Brain microvascular endothelial cell (primary cell): ENCODE results near the gene OSBPL2.

ENCODE experiments used
- DNase-seq: peaks from one replicate; pipeline ENCODE4 v3.0.0-alpha.2; 2020
- H3K27ac ChIP-seq: fragments of 250-450 bp; sonication (Bioruptor Pico); 2 replicates; pipeline ENCODE4 v1.5.1; 2020; ENCODE audit warnings: mild to moderate bottlenecking, moderate library complexity
- H3K27me3 ChIP-seq: fragments of 250-450 bp; sonication (Bioruptor Pico); replicated peaks from 2 replicates; pipeline ENCODE4 v1.5.1; 2020; ENCODE audit warnings: mild to moderate bottlenecking
- H3K36me3 ChIP-seq: fragments of 250-450 bp; sonication (Bioruptor Pico); replicated peaks from 2 replicates; pipeline ENCODE4 v1.5.1; 2020; ENCODE audit warnings: mild to moderate bottlenecking
- H3K4me3 ChIP-seq: 2 replicates; pipeline ENCODE4 v1.5.1; 2011; ENCODE audit warnings: low read depth, mild to moderate bottlenecking, control low read depth, low read length, moderate library complexity
- in situ Hi-C: cut with HindIII; loops from 2 replicates; pipeline ENCODE4 v1.10.0; 2017; ENCODE audit warnings: low sequenced_read_pairs, low pct_ligation_motif_present
- TF ChIP-seq, protein P1 (sequence below): IDR thresholded peaks from 2 replicates; pipeline ENCODE4 v1.5.1; 2011; ENCODE audit warnings: low read depth, mild to moderate bottlenecking, moderate library complexity, low read length, control low read depth, inconsistent platforms; ENCODE audit errors: missing control alignments

The OSBPL2 gene

DNA sequence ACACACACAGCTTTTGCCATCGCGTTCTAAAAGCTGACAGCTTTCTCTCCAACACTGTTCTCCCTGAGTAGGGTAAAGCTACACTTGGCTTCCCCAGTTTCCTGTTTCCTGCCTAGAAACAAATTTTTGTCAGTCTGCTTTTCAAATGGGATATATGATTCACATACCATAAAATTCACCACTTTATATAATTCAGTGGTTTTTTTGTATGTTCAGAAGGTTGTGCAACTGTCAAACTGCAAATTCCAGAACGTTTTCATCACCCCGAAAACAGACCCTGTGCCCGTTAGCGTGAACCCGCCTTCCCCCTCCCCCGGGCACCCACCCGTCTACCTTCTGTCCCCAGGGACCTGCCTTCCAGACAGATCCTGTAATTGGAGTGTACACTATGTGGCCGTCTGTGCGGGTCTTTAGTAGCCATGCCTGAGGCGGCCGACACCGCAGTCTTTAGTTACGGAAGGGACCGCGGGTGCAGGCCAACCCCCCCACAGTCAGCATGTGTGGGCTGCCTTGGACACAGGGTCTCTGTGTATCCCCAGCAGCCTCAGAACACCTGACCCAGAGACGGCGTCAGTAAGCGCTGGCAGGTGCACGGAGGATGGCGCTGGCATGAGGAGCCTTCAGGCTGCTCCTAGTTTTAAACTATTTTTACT is 34.8 kb upstream of the OSBPL2 start:
- Histone ChIP-seq H3K4me3 (no peak overlapping the region), H3K36me3 (peaks cover 23% of the 10 kb centered on the region), H3K27ac (no peak overlapping the region), H3K27me3 (no peaks in the 10 kb centered on the region)
- TF ChIP-seq, protein P1, sequence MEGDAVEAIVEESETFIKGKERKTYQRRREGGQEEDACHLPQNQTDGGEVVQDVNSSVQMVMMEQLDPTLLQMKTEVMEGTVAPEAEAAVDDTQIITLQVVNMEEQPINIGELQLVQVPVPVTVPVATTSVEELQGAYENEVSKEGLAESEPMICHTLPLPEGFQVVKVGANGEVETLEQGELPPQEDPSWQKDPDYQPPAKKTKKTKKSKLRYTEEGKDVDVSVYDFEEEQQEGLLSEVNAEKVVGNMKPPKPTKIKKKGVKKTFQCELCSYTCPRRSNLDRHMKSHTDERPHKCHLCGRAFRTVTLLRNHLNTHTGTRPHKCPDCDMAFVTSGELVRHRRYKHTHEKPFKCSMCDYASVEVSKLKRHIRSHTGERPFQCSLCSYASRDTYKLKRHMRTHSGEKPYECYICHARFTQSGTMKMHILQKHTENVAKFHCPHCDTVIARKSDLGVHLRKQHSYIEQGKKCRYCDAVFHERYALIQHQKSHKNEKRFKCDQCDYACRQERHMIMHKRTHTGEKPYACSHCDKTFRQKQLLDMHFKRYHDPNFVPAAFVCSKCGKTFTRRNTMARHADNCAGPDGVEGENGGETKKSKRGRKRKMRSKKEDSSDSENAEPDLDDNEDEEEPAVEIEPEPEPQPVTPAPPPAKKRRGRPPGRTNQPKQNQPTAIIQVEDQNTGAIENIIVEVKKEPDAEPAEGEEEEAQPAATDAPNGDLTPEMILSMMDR, result no peak
- in situ Hi-C loops, result no loop called here
- DNase-seq, result no peak

DNA sequence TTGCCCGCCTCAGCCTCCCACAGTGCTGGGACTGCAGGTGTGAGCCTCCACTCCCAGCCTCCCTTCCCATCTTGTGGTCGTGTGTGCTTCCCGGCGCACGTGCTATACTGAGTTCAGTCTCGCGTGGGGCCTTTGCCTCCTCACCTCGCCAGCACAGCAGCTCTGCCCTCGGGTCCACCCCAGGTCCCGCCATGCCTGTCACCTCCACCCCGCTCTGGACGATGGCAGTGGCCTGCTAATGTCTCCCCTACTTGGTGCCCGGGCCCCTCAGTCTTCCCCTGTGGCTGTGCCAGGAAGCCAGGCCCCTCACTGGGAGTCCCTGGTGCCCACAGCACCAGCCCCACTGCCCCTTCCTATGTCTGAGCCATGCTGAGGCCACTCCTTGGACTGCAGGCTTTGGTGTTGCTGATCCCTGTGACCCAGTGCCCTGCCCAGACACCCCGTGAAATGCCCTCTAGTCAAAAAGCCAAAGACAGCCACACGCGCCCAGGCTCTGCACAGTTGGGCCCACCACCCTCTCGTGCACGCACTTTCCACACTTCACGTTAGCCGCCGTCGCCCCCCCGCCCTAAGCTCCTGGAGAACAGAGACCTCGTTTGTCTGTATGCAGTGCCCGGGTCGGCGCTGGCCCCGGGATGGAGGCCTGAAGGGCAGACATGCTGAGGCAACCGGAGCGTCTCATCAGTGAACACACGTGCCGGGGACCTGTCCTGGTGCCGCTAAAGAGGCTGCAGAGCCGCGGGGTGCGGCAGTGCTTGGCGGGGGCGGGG is 32.5 kb upstream of the OSBPL2 start:
- Histone ChIP-seq H3K36me3 (peaks cover 10% of the 10 kb centered on the region), H3K27me3 (peaks cover 12% of the 10 kb centered on the region), H3K27ac (no peak overlapping the region), H3K4me3 (no peak overlapping the region)
- no peak for DNase-seq
- TF ChIP-seq, protein P1, result no peak
- in situ Hi-C loops, result no loop called here

DNA sequence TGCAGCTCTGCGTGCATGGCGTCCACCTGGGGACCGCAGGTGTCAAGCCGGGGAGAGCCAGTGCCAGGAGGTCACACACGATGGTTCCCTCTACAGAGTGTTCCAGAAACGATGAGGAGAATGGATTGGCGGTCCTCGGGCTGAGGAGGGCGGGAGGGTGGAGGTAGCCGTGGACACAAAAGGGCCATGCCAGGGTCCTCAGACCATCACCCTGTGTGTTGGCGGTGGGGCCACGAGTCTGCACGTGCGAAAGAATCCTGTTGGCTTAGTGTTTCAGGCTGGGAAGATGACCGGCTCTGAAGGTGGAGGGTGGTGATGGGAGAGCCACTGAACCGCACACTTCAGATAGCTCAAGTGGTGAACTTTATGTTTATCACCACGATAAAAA is 31.9 kb upstream of the OSBPL2 start:
- no peak for DNase-seq

DNA sequence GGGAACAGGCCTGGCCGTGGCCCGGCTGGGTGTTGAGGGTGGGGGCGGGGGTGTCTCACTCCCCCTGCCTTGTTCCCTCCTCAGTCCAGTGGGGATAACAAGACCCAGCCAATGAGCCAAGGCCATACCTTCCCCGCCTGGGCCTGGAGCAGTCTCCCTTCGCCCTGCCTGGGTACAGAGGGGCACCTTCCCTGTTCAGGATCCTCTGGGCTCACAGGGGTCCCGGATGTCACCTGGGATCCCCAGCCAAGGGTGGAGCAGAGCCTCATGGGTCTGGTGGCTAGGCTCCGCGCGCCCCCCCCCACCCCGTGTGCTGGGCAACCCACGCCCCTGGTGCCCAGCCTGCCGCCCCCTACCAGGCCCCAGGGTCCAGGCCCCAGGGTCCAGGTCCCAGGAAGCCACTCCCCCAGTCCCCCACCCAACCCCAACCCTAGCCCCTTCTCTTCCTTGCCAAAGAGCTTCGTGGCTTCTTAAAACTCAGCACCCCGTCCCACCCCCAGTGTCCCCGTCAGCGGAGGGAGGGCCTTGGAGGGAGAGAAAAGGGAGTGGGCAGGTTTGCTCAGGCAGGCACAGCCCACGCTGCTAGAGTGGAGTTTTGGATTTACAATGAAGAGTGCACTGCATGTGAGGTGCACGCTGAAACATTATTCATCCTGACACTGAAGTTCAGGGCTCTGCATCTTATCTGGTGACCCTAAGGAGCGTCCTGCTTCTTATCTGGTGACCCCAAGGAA is 30.1 kb upstream of the OSBPL2 start:
- Histone ChIP-seq H3K4me3 (no peak overlapping the region), H3K27me3 (peaks cover 22% of the 10 kb centered on the region), H3K36me3 (no peaks in the 10 kb centered on the region), H3K27ac (no peak overlapping the region)
- in situ Hi-C loops, result no loop called here
- TF ChIP-seq, protein P1, result no peak
- no peak for DNase-seq

More for the DNA sequence above, 31.9 kb upstream of the OSBPL2 start:
- TF ChIP-seq, protein P1, result no peak
- Histone ChIP-seq H3K27me3 (peaks cover 16% of the 10 kb centered on the region), H3K27ac (no peak overlapping the region), H3K36me3 (peaks cover 4% of the 10 kb centered on the region), H3K4me3 (no peak overlapping the region)
- in situ Hi-C loops, result no loop called here

DNA sequence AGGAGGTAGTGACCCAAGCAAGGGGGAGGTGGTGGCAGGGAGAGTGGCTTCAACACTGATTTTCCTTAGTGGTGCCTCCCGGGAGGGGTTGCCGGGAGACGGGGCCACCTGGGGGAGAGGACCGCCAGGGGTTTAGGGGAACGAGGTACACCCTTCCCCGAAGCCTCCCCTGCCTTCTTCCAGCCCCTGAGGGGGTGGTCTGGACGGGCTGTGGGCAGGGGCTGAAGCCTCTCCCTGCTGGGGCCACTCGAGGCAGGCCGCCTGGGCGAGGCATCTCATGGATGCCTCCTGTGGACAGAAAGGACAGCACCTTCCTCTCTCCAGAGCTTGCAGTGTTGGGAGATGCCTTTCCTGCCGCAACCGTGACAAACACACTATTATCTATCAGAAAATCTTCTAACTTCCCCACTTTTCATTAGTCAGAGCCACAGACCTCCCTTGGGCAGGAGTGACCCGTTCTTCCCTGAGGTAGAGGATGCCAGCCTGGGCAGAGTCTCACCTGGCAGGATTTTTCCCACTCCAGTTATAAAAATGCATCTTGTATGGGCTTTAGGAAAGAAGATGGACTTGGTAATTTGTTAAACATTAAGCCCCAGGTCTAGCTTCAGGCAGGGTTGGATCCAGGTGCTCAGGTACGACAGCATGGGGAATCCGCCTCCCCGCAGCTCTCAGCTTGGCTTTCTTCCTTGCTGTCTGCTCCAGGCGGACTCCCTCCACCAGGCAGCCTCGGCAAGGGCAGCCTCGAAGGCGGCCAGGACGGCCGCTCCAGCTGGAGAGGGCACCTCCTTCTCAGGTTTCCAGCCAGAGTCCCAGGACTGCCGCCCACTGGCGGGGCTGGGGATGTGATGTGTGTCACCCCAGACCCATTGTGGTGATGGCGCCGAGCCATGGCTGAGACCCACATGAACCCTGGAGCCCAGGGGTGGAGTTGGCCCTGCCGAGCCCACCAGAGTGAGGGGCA is 29.2 kb upstream of the OSBPL2 start:
- TF ChIP-seq, protein P1, result peak; percentile 14
- H3K36me3 ChIP-seq, result no peaks in the 10 kb centered on the region
- no peak overlapping the region for H3K4me3 ChIP-seq
- no peak overlapping the region for H3K27ac ChIP-seq
- in situ Hi-C loops, result no loop called here
- DNase-seq, result no peak
- H3K27me3 ChIP-seq, result peaks cover 22% of the 10 kb centered on the region
